MM.1S (cell line): ENCODE measurements around the gene TARS1.

Experiments
- EZH2 ChIP-seq: fragments of 300-600 bp; sonication (generic); optimal IDR thresholded peaks from 2 replicates; pipeline ENCODE3; 2017; ENCODE audit warnings: low read depth, mild to moderate bottlenecking, antibody characterized with exemption, low read length, mixed read lengths
- EZH2phosphoT487 ChIP-seq: fragments of 300-600 bp; sonication (generic); IDR thresholded peaks from 2 replicates; pipeline ENCODE4 v1.6.1; 2018; ENCODE audit warnings: antibody characterized with exemption, low read length
- TF ChIP-seq, protein P1 (sequence below): fragments of 300-600 bp; sonication (generic); IDR thresholded peaks from 2 replicates; pipeline ENCODE4 v1.5.1; 2016; ENCODE audit warnings: antibody characterized with exemption, low read length, mixed read lengths

DNA sequence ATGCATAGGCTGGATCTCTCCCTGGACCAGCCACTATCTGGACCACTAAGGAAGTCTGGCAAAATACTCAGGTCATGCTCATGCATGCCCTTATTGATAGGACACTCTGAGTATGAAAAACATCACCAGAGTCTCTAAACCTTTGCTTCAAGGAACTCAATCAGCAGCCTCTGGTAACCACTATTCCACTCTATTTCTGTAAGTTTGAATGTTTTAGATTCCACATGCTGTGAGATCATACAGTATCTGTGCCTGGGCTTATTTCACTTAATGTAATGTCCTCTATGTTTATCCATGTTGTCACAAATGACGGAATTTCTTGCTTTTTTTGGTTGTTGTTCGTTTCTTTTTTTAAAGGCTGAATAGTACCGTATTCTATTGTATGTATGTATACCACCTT, 68.3 kb downstream of the TARS1 start:
- TF ChIP-seq EZH2 (no peak), EZH2phosphoT487 (no peak)
- TF ChIP-seq, protein P1, sequence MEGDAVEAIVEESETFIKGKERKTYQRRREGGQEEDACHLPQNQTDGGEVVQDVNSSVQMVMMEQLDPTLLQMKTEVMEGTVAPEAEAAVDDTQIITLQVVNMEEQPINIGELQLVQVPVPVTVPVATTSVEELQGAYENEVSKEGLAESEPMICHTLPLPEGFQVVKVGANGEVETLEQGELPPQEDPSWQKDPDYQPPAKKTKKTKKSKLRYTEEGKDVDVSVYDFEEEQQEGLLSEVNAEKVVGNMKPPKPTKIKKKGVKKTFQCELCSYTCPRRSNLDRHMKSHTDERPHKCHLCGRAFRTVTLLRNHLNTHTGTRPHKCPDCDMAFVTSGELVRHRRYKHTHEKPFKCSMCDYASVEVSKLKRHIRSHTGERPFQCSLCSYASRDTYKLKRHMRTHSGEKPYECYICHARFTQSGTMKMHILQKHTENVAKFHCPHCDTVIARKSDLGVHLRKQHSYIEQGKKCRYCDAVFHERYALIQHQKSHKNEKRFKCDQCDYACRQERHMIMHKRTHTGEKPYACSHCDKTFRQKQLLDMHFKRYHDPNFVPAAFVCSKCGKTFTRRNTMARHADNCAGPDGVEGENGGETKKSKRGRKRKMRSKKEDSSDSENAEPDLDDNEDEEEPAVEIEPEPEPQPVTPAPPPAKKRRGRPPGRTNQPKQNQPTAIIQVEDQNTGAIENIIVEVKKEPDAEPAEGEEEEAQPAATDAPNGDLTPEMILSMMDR = no peak
